GM23338 (cell line): ENCODE data around the gene FARSB. TPM values are rescaled to one million over a fixed set of nuclear protein-coding genes. Genes with fewer than 3 reads are reported as not detected.

ENCODE experiments used
- ATAC-seq: fragments of 200-7000 bp; cut with Tn5 transposase; 3 replicates; pipeline ENCODE4 v1.9.1; 2020
- DNase-seq: peaks from one replicate; pipeline ENCODE4 v3.0.0-alpha.2; 2015; ENCODE audit warnings: low spot score
- H2AFZ ChIP-seq: fragments of 200-600 bp; sonication (generic); 2 replicates; pipeline ENCODE4 v1.8.0; 2016; ENCODE audit warnings: antibody characterized with exemption, mild to moderate bottlenecking, moderate library complexity
- H3F3A ChIP-seq: fragments of 200-600 bp; sonication (generic); replicated peaks from 2 replicates; pipeline ENCODE4 v1.8.0; 2017; ENCODE audit warnings: antibody characterized with exemption, mixed run types, low read depth
- H3K27ac ChIP-seq: fragments of 200-600 bp; sonication (generic); 2 replicates; pipeline ENCODE4 v1.6.1; 2016; ENCODE audit warnings: low read depth
- H3K27me3 ChIP-seq: fragments of 200-600 bp; sonication (generic); 2 replicates; pipeline ENCODE4 v1.8.0; 2016; ENCODE audit warnings: mild to moderate bottlenecking, mixed run types, moderate library complexity; ENCODE audit not compliant: insufficient read depth
- H3K36me3 ChIP-seq: fragments of 200-600 bp; sonication (generic); 2 replicates; pipeline ENCODE4 v1.8.0; 2016; ENCODE audit warnings: mild to moderate bottlenecking; ENCODE audit not compliant: insufficient read depth
- H3K4me1 ChIP-seq: fragments of 200-600 bp; sonication (generic); 2 replicates; pipeline ENCODE4 v1.8.0; 2016; ENCODE audit warnings: mild to moderate bottlenecking, moderate library complexity; ENCODE audit not compliant: insufficient read depth
- H3K4me2 ChIP-seq: fragments of 200-600 bp; sonication (generic); 2 replicates; pipeline ENCODE4 v1.7.1; 2017; ENCODE audit warnings: mixed run types
- H3K4me3 ChIP-seq: fragments of 200-600 bp; sonication (generic); 2 replicates; pipeline ENCODE4 v1.6.1; 2016; ENCODE audit warnings: mixed run types
- H3K79me2 ChIP-seq: fragments of 200-600 bp; sonication (generic); replicated peaks from 2 replicates; pipeline ENCODE4 v1.8.0; 2017; ENCODE audit warnings: mild to moderate bottlenecking; ENCODE audit not compliant: insufficient read depth
- H3K9me2 ChIP-seq: fragments of 200-600 bp; sonication (generic); 2 replicates; pipeline ENCODE4 v1.8.0; 2017; ENCODE audit not compliant: insufficient read depth
- H4K20me1 ChIP-seq: fragments of 200-600 bp; sonication (generic); replicated peaks from 2 replicates; pipeline ENCODE4 v1.8.0; 2017; ENCODE audit warnings: mild to moderate bottlenecking; ENCODE audit not compliant: insufficient read depth
- H3K27ac Mint-ChIP-seq: 2 replicates; pipeline ENCODE4 v1.8.0; 2020; ENCODE audit warnings: inconsistent platforms, mild to moderate bottlenecking, moderate library complexity, mixed read lengths
- H3K27me3 Mint-ChIP-seq: 3 replicates; pipeline ENCODE4 v1.8.0; 2022; ENCODE audit warnings: low read depth, mild to moderate bottlenecking, moderate library complexity, mixed read lengths, inconsistent platforms; ENCODE audit not compliant: insufficient read depth, poor library complexity
- H3K36me3 Mint-ChIP-seq: 3 replicates; pipeline ENCODE4 v1.8.0; 2021; ENCODE audit warnings: low read depth, mild to moderate bottlenecking, inconsistent platforms, moderate library complexity, mixed read lengths
- H3K4me1 Mint-ChIP-seq: 3 replicates; pipeline ENCODE4 v1.8.0; 2020; ENCODE audit warnings: mild to moderate bottlenecking, inconsistent platforms, mixed read lengths
- H3K4me3 Mint-ChIP-seq: 3 replicates; pipeline ENCODE4 v1.8.0; 2021; ENCODE audit warnings: moderate library complexity, mild to moderate bottlenecking, inconsistent platforms, mixed read lengths
- H3K9me3 Mint-ChIP-seq: 3 replicates; pipeline ENCODE4 v1.8.0; 2020; ENCODE audit warnings: moderate library complexity, mild to moderate bottlenecking, inconsistent platforms, mixed read lengths
- CREB1 ChIP-seq: fragments of 250-450 bp; sonication (Bioruptor Pico); IDR thresholded peaks from 2 replicates; pipeline ENCODE4 v1.5.0; 2020; ENCODE audit warnings: low read depth, mild to moderate bottlenecking, moderate library complexity
- CTCF ChIP-seq, 2 experiments: fragments of 200-600 bp in 1 of 2; sonication (generic) in 1 of 2; conservative IDR thresholded peaks; 2 replicates each; pipeline versions ENCODE4 v1.5.1 to v1.6.1; 2016 to 2017; ENCODE audit warnings: antibody characterized with exemption in 2 of 2, low read depth in 2 of 2, mild to moderate bottlenecking in 2 of 2, moderate library complexity in 1 of 2
- EZH2 ChIP-seq: fragments of 200-600 bp; sonication (generic); IDR thresholded peaks from one replicate; pipeline ENCODE4 v1.8.0; 2017; ENCODE audit warnings: antibody characterized with exemption, mild to moderate bottlenecking, low read depth; ENCODE audit not compliant: unreplicated experiment
- EZH2phosphoT487 ChIP-seq: fragments of 200-600 bp; sonication (generic); IDR thresholded peaks from one replicate; pipeline ENCODE4 v1.8.1; 2018; ENCODE audit warnings: antibody characterized with exemption; ENCODE audit not compliant: unreplicated experiment
- JUNB ChIP-seq: IDR thresholded peaks from one replicate; pipeline ENCODE4 v1.6.1; 2016; ENCODE audit warnings: antibody characterized with exemption; ENCODE audit not compliant: unreplicated experiment
- NANOG ChIP-seq: IDR thresholded peaks from 2 replicates; pipeline ENCODE4 v1.6.1; 2016; ENCODE audit warnings: antibody characterized with exemption, borderline replicate concordance
- POLR2AphosphoS5 ChIP-seq: IDR thresholded peaks from 2 replicates; pipeline ENCODE4 v1.6.1; 2016; ENCODE audit warnings: antibody characterized with exemption, low read depth
- STAT1 ChIP-seq: IDR thresholded peaks from one replicate; pipeline ENCODE4 v1.6.1; 2016; ENCODE audit warnings: antibody characterized with exemption; ENCODE audit not compliant: unreplicated experiment
- ZNF114 ChIP-seq: fragments of 250-450 bp; sonication (Bioruptor Pico); IDR thresholded peaks from 2 replicates; pipeline ENCODE4 v1.5.0; 2020; ENCODE audit warnings: mild to moderate bottlenecking, moderate library complexity
- ZNF331 ChIP-seq: fragments of 250-450 bp; sonication (Bioruptor Pico); IDR thresholded peaks from 2 replicates; pipeline ENCODE4 v1.5.0; 2020; ENCODE audit warnings: low read depth, mild to moderate bottlenecking, moderate library complexity
- polyA plus RNA-seq: library from polyadenylated mRNA; unstranded; fragments of >200 nt; fragmentation: Nextera tagmentation; extraction: Ambion mirVana; gene quantifications from 2 replicates; pipeline ENCODE4 v1.2.1, GENCODE V29; 2016
- total RNA-seq: library from RNA; depleted of rRNA; stranded (reverse); fragments of >200 nt; shearing (Covaris generic); gene quantifications from 2 replicates; pipeline ENCODE4 v1.2.3, GENCODE V29; 2014
- TF ChIP-seq, protein P1 (sequence below): IDR thresholded peaks from 2 replicates; pipeline ENCODE4 v1.6.1; 2016; ENCODE audit warnings: antibody characterized with exemption
- TF ChIP-seq, protein P2 (sequence below): fragments of 250-450 bp; sonication (Bioruptor Pico); IDR thresholded peaks from 2 replicates; pipeline ENCODE4 v1.5.0; 2020; ENCODE audit warnings: mild to moderate bottlenecking, moderate library complexity
- TF ChIP-seq, protein P3 (sequence below): IDR thresholded peaks from one replicate; pipeline ENCODE4 v1.6.1; 2018; ENCODE audit warnings: antibody characterized with exemption; ENCODE audit not compliant: unreplicated experiment

Gene FARSB
- total and polyA plus RNA-seq, 2 experiments from 2014 or later = 32.5 to 40.0 TPM

- Mint-ChIP-seq H3K9me3 (no peaks in the 10 kb centered on the region), H3K36me3 (peaks cover 57% of the 10 kb centered on the region), H3K4me3 (no peak overlapping the region), H3K27me3 (no peaks in the 10 kb centered on the region), H3K27ac (no peak overlapping the region; the same call in 1 of the 2 replicates), H3K4me1 (no peaks in the 10 kb centered on the region)
- H3F3A ChIP-seq = no peaks in the 10 kb centered on the region
- H3K4me2 ChIP-seq = no peak overlapping the region
- no peak overlapping the region for H3K4me3 ChIP-seq
- H3K9me2 ChIP-seq = no peaks in the 10 kb centered on the region
- no peaks in the 10 kb centered on the region for H3K4me1 ChIP-seq
- TF ChIP-seq CTCF (conservative IDR thresholded peaks at IDR 0.05; ENCODE audit: low read depth in 2 of 2) (no peak), EZH2 (no peak), STAT1 (no peak), ZNF114 (CRISPR knock-in tag) (no peak), POLR2AphosphoS5 (no peak), CREB1 (CRISPR knock-in tag) (no peak), EZH2phosphoT487 (no peak), ZNF331 (CRISPR knock-in tag) (no peak), JUNB (no peak), NANOG (no peak)
- TF ChIP-seq, protein P1, sequence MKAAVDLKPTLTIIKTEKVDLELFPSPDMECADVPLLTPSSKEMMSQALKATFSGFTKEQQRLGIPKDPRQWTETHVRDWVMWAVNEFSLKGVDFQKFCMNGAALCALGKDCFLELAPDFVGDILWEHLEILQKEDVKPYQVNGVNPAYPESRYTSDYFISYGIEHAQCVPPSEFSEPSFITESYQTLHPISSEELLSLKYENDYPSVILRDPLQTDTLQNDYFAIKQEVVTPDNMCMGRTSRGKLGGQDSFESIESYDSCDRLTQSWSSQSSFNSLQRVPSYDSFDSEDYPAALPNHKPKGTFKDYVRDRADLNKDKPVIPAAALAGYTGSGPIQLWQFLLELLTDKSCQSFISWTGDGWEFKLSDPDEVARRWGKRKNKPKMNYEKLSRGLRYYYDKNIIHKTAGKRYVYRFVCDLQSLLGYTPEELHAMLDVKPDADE = no peak
- TF ChIP-seq, protein P2, sequence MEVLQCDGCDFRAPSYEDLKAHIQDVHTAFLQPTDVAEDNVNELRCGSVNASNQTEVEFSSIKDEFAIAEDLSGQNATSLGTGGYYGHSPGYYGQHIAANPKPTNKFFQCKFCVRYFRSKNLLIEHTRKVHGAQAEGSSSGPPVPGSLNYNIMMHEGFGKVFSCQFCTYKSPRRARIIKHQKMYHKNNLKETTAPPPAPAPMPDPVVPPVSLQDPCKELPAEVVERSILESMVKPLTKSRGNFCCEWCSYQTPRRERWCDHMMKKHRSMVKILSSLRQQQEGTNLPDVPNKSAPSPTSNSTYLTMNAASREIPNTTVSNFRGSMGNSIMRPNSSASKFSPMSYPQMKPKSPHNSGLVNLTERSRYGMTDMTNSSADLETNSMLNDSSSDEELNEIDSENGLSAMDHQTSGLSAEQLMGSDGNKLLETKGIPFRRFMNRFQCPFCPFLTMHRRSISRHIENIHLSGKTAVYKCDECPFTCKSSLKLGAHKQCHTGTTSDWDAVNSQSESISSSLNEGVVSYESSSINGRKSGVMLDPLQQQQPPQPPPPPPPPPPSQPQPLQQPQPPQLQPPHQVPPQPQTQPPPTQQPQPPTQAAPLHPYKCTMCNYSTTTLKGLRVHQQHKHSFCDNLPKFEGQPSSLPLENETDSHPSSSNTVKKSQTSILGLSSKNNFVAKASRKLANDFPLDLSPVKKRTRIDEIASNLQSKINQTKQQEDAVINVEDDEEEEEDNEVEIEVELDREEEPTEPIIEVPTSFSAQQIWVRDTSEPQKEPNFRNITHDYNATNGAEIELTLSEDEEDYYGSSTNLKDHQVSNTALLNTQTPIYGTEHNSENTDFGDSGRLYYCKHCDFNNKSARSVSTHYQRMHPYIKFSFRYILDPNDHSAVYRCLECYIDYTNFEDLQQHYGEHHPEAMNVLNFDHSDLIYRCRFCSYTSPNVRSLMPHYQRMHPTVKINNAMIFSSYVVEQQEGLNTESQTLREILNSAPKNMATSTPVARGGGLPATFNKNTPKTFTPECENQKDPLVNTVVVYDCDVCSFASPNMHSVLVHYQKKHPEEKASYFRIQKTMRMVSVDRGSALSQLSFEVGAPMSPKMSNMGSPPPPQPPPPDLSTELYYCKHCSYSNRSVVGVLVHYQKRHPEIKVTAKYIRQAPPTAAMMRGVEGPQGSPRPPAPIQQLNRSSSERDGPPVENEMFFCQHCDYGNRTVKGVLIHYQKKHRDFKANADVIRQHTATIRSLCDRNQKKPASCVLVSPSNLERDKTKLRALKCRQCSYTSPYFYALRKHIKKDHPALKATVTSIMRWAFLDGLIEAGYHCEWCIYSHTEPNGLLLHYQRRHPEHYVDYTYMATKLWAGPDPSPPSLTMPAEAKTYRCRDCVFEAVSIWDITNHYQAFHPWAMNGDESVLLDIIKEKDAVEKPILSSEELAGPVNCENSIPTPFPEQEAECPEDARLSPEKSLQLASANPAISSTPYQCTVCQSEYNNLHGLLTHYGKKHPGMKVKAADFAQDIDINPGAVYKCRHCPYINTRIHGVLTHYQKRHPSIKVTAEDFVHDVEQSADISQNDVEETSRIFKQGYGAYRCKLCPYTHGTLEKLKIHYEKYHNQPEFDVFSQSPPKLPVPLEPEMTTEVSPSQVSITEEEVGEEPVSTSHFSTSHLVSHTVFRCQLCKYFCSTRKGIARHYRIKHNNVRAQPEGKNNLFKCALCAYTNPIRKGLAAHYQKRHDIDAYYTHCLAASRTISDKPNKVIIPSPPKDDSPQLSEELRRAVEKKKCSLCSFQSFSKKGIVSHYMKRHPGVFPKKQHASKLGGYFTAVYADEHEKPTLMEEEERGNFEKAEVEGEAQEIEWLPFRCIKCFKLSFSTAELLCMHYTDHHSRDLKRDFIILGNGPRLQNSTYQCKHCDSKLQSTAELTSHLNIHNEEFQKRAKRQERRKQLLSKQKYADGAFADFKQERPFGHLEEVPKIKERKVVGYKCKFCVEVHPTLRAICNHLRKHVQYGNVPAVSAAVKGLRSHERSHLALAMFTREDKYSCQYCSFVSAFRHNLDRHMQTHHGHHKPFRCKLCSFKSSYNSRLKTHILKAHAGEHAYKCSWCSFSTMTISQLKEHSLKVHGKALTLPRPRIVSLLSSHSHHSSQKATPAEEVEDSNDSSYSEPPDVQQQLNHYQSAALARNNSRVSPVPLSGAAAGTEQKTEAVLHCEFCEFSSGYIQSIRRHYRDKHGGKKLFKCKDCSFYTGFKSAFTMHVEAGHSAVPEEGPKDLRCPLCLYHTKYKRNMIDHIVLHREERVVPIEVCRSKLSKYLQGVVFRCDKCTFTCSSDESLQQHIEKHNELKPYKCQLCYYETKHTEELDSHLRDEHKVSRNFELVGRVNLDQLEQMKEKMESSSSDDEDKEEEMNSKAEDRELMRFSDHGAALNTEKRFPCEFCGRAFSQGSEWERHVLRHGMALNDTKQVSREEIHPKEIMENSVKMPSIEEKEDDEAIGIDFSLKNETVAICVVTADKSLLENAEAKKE (CRISPR knock-in tag) = no peak
- TF ChIP-seq, protein P3, sequence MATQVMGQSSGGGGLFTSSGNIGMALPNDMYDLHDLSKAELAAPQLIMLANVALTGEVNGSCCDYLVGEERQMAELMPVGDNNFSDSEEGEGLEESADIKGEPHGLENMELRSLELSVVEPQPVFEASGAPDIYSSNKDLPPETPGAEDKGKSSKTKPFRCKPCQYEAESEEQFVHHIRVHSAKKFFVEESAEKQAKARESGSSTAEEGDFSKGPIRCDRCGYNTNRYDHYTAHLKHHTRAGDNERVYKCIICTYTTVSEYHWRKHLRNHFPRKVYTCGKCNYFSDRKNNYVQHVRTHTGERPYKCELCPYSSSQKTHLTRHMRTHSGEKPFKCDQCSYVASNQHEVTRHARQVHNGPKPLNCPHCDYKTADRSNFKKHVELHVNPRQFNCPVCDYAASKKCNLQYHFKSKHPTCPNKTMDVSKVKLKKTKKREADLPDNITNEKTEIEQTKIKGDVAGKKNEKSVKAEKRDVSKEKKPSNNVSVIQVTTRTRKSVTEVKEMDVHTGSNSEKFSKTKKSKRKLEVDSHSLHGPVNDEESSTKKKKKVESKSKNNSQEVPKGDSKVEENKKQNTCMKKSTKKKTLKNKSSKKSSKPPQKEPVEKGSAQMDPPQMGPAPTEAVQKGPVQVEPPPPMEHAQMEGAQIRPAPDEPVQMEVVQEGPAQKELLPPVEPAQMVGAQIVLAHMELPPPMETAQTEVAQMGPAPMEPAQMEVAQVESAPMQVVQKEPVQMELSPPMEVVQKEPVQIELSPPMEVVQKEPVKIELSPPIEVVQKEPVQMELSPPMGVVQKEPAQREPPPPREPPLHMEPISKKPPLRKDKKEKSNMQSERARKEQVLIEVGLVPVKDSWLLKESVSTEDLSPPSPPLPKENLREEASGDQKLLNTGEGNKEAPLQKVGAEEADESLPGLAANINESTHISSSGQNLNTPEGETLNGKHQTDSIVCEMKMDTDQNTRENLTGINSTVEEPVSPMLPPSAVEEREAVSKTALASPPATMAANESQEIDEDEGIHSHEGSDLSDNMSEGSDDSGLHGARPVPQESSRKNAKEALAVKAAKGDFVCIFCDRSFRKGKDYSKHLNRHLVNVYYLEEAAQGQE = no peak
- H3K79me2 ChIP-seq = no peaks in the 10 kb centered on the region
- no peaks in the 10 kb centered on the region; the same call in 1 of the 2 replicates for H4K20me1 ChIP-seq
- H3K27ac ChIP-seq = no peak overlapping the region
- DNase-seq = no peak
- H3K36me3 ChIP-seq = peaks cover 38% of the 10 kb centered on the region
- no peak overlapping the region for H2AFZ ChIP-seq
- ATAC-seq = no peak
- no peaks in the 10 kb centered on the region for H3K27me3 ChIP-seq
Observed at GRCh38 chr2:222635295-222635694, 20.6 kb downstream of the FARSB start.
